Measurements from ENCODE around the gene INPP4B. TPM values are rescaled to one million over a fixed set of nuclear protein-coding genes. Genes with fewer than 3 reads are reported as not detected.
"Not testable (repeated sequence)": the region's sequence is repeated elsewhere in the genome, so short reads cannot be mapped to it uniquely, and the experiment has no call there.

INPP4B gene
- total RNA-seq, 1 donor from 2014 or later = 3.4 TPM

GRCh38 chr4:142648378-142648777, 197.7 kb downstream of the INPP4B start:
- H3K4me1 Mint-ChIP-seq (ENCODE audit: low read depth) = no peaks in the 10 kb centered on the region
- no peak overlapping the region for H3K27ac Mint-ChIP-seq
- no peak overlapping the region for H3K4me3 Mint-ChIP-seq (ENCODE audit: low read depth)
- peaks cover 2% of the 10 kb centered on the region for H3K36me3 Mint-ChIP-seq (ENCODE audit: insufficient read depth)
- TF ChIP-seq CTCF (IDR thresholded peaks at IDR 0.05; ENCODE audit: unreplicated experiment) = no peak
- no peaks in the 10 kb centered on the region for H3K27me3 Mint-ChIP-seq
- peaks cover 35% of the 10 kb centered on the region for H3K9me3 Mint-ChIP-seq (ENCODE audit: low read depth)
- no peak for DNase-seq (ENCODE audit: low spot score, unreplicated experiment)

- TF ChIP-seq CTCF (IDR thresholded peaks at IDR 0.05; ENCODE audit: unreplicated experiment) = no peak
Measured at GRCh38 chr4:142645475-142646108, 200.5 kb downstream of the INPP4B start.

GRCh38 chr4:142644628-142645027, 201.5 kb downstream of the INPP4B start:
- H3K36me3 Mint-ChIP-seq (ENCODE audit: insufficient read depth); H3K27ac Mint-ChIP-seq; H3K4me3 Mint-ChIP-seq (ENCODE audit: low read depth); H3K4me1 Mint-ChIP-seq (ENCODE audit: low read depth); H3K9me3 Mint-ChIP-seq (ENCODE audit: low read depth); DNase-seq (ENCODE audit: low spot score, unreplicated experiment); H3K27me3 Mint-ChIP-seq: not testable (repeated sequence)

More at GRCh38 chr4:142645475-142646108, 200.5 kb downstream of the INPP4B start:
- Mint-ChIP-seq H3K36me3 (ENCODE audit: insufficient read depth) (no peaks in the 10 kb centered on the region), H3K27ac (no peak overlapping the region), H3K27me3 (no peaks in the 10 kb centered on the region), H3K4me1 (ENCODE audit: low read depth) (no peaks in the 10 kb centered on the region), H3K9me3 (ENCODE audit: low read depth) (peaks cover 17% of the 10 kb centered on the region), H3K4me3 (ENCODE audit: low read depth) (no peak overlapping the region)
- DNase-seq (ENCODE audit: low spot score, unreplicated experiment) = no peak

- Mint-ChIP-seq H3K9me3 (ENCODE audit: low read depth) (peaks cover 10% of the 10 kb centered on the region), H3K4me1 (ENCODE audit: low read depth) (no peaks in the 10 kb centered on the region), H3K4me3 (ENCODE audit: low read depth) (no peak overlapping the region), H3K27me3 (no peaks in the 10 kb centered on the region), H3K27ac (no peak overlapping the region), H3K36me3 (ENCODE audit: insufficient read depth) (no peaks in the 10 kb centered on the region)
- no peak for DNase-seq (ENCODE audit: low spot score, unreplicated experiment)
- TF ChIP-seq CTCF (IDR thresholded peaks at IDR 0.05; ENCODE audit: unreplicated experiment) = no peak
Measured at GRCh38 chr4:142637614-142638013, 208.5 kb downstream of the INPP4B start.

- Mint-ChIP-seq H3K4me1 (ENCODE audit: low read depth) (no peaks in the 10 kb centered on the region), H3K36me3 (ENCODE audit: insufficient read depth) (no peaks in the 10 kb centered on the region), H3K4me3 (ENCODE audit: low read depth) (no peak overlapping the region), H3K9me3 (ENCODE audit: low read depth) (peaks cover 2% of the 10 kb centered on the region), H3K27ac (no peak overlapping the region), H3K27me3 (no peaks in the 10 kb centered on the region)
- no peak for DNase-seq (ENCODE audit: low spot score, unreplicated experiment)
- no peak for TF ChIP-seq CTCF (IDR thresholded peaks at IDR 0.05; ENCODE audit: unreplicated experiment)
Measured at GRCh38 chr4:142631836-142632235, 214.3 kb downstream of the INPP4B start.

GRCh38 chr4:142615324-142615665, 230.8 kb downstream of the INPP4B start:
- TF ChIP-seq CTCF (IDR thresholded peaks at IDR 0.05; ENCODE audit: unreplicated experiment) = no peak
- peaks cover 4% of the 10 kb centered on the region for H3K4me1 Mint-ChIP-seq (ENCODE audit: low read depth)
- H3K27me3 Mint-ChIP-seq = no peaks in the 10 kb centered on the region
- no peak overlapping the region for H3K4me3 Mint-ChIP-seq (ENCODE audit: low read depth)
- H3K27ac Mint-ChIP-seq = peak overlapping the region; percentile 18
- H3K9me3 Mint-ChIP-seq (ENCODE audit: low read depth) = peaks cover 10% of the 10 kb centered on the region
- no peak for DNase-seq (ENCODE audit: low spot score, unreplicated experiment)
- no peaks in the 10 kb centered on the region for H3K36me3 Mint-ChIP-seq (ENCODE audit: insufficient read depth)

Data from progenitor cell of endocrine pancreas (in vitro differentiated cells).